SK-N-SH (cell line): Measurements from ENCODE around the gene ANGPTL4. TPM values are rescaled to one million over a fixed set of nuclear protein-coding genes. Genes with fewer than 3 reads are reported as not detected.

ENCODE experiments used
- CTCF ChIA-PET: fragments of 300-600, 350-600 bp; formaldehyde crosslinking; extraction: SDS; loops from one replicate; lab custom pipeline; 2021; lab: Yijun Ruan, JAX
- POLR2A ChIA-PET: fragments of 350-600 bp; sonication (Branson Sonifier 250); formaldehyde crosslinking; extraction: SDS; loops from one replicate; lab custom pipeline; 2020; ENCODE audit warnings: antibody characterized with exemption, inconsistent platforms; lab: Yijun Ruan, JAX
- DNase-seq: peaks from one replicate; pipeline ENCODE4 v3.0.0; 2012
- H2AFZ ChIP-seq: fragments of 200-600 bp; sonication (generic); 2 replicates; pipeline ENCODE4 v1.8.1; 2016; ENCODE audit warnings: antibody characterized with exemption, mild to moderate bottlenecking, low read depth
- H3F3A ChIP-seq: fragments of 200-600 bp; sonication (generic); replicated peaks from 2 replicates; pipeline ENCODE3; 2016; ENCODE audit warnings: antibody characterized with exemption, mild to moderate bottlenecking; ENCODE audit not compliant: insufficient read depth
- H3K27ac ChIP-seq, 2 experiments: fragments of 200-500 bp in 1 of 2; fragments of 200-600 bp in 1 of 2; sonication (Bioruptor generic) in 1 of 2; sonication (generic), shearing (Covaris generic) in 1 of 2; 2 replicates each; pipeline versions ENCODE4 v1.5.1 to v1.6.1; 2014 to 2016; ENCODE audit warnings: low read depth in 2 of 2, inconsistent platforms in 1 of 2, low read length in 1 of 2, mild to moderate bottlenecking in 1 of 2, mixed read lengths in 1 of 2
- H3K27me3 ChIP-seq: fragments of 200-600 bp; sonication (generic), shearing (Covaris generic); 2 replicates; pipeline ENCODE4 v1.6.1; 2016; ENCODE audit warnings: mixed run types; ENCODE audit not compliant: insufficient read depth
- H3K36me3 ChIP-seq, 2 experiments: fragments of 200-500 bp in 1 of 2; fragments of 200-600 bp in 1 of 2; sonication (Bioruptor generic) in 1 of 2; sonication (generic) in 1 of 2; replicated peaks in 1 of 2; 2 replicates each; pipeline versions ENCODE3 to v1.5.1; 2014 to 2016; ENCODE audit warnings: low read length in 1 of 2, mild to moderate bottlenecking in 1 of 2; ENCODE audit not compliant: insufficient read depth in 2 of 2, control insufficient read depth in 1 of 2
- H3K4me1 ChIP-seq, 2 experiments: fragments of 200-500 bp in 1 of 2; fragments of 200-600 bp in 1 of 2; sonication (Bioruptor generic) in 1 of 2; sonication (generic), shearing (Covaris generic) in 1 of 2; 2 replicates each; pipeline versions ENCODE4 v1.5.1 to v1.6.1; 2014 to 2016; ENCODE audit warnings: low read depth in 1 of 2, low read length in 1 of 2, mixed run types in 1 of 2; ENCODE audit not compliant: insufficient read depth in 2 of 2, control insufficient read depth in 1 of 2
- H3K4me2 ChIP-seq: fragments of 200-600 bp; sonication (generic), shearing (Covaris generic); 2 replicates; pipeline ENCODE4 v1.6.1; 2017; ENCODE audit warnings: mixed run types
- H3K4me3 ChIP-seq, 2 experiments: fragments of 200-500 bp in 1 of 2; fragments of 200-600 bp in 1 of 2; sonication (Bioruptor generic) in 1 of 2; sonication (generic), shearing (Covaris generic) in 1 of 2; 2 replicates each; pipeline versions ENCODE4 v1.5.1 to v1.8.1; 2014 to 2016; ENCODE audit warnings: low read depth in 2 of 2, inconsistent platforms in 1 of 2, low read length in 1 of 2, mild to moderate bottlenecking in 1 of 2, mixed read lengths in 1 of 2, moderate library complexity in 1 of 2
- H3K79me2 ChIP-seq: fragments of 200-600 bp; sonication (generic); 2 replicates; pipeline ENCODE4 v1.8.1; 2017; ENCODE audit warnings: mild to moderate bottlenecking; ENCODE audit not compliant: insufficient read depth
- H3K9ac ChIP-seq: fragments of 200-600 bp; sonication (generic); 2 replicates; pipeline ENCODE4 v1.6.1; 2017; ENCODE audit warnings: mixed run types
- H3K9me2 ChIP-seq: fragments of 200-600 bp; sonication (generic); 2 replicates; pipeline ENCODE4 v1.6.1; 2017; ENCODE audit warnings: mixed run types
- H3K9me3 ChIP-seq: fragments of 200-600 bp; sonication (generic); 2 replicates; pipeline ENCODE4 v1.6.1; 2017; ENCODE audit warnings: mixed run types, mild to moderate bottlenecking, moderate library complexity
- H4K20me1 ChIP-seq: fragments of 200-600 bp; sonication (generic); 2 replicates; pipeline ENCODE4 v1.6.1; 2017; ENCODE audit warnings: mild to moderate bottlenecking, mixed run types; ENCODE audit not compliant: insufficient read depth
- CHD2 ChIP-seq: fragments of 150-350 bp; IDR thresholded peaks from 2 replicates; pipeline ENCODE4 v1.6.1; 2018; ENCODE audit warnings: low read length; ENCODE audit not compliant: partially characterized antibody
- ELF1 ChIP-seq: IDR thresholded peaks from 2 replicates; pipeline ENCODE4 v1.4.0; 2012
- FOXM1 ChIP-seq: IDR thresholded peaks from 2 replicates; pipeline ENCODE4 v1.4.0; 2012; ENCODE audit warnings: low read depth, mild to moderate bottlenecking
- JUND ChIP-seq: IDR thresholded peaks from 2 replicates; pipeline ENCODE4 v1.4.0; 2012
- NFIC ChIP-seq: IDR thresholded peaks from 2 replicates; pipeline ENCODE4 v1.4.0; 2012; ENCODE audit warnings: borderline replicate concordance
- POLR2AphosphoS5 ChIP-seq: IDR thresholded peaks from 2 replicates; pipeline ENCODE4 v1.6.1; 2012; ENCODE audit warnings: low read depth, low read length
- RFX5 ChIP-seq: IDR thresholded peaks from 2 replicates; pipeline ENCODE4 v1.6.1; 2012; ENCODE audit warnings: mild to moderate bottlenecking, improper control_type of control experiment, low read length
- TAF1 ChIP-seq: IDR thresholded peaks from 2 replicates; pipeline ENCODE4 v1.6.1; 2012; ENCODE audit warnings: low read depth, mild to moderate bottlenecking, low read length, moderate library complexity, borderline replicate concordance
- WGBS: methylation state at CpG from one replicate; pipeline ENCODE4 v1.1.6; 2017; ENCODE audit warnings: low lambda C conversion rate; 5-methylcytosine and 5-hydroxymethylcytosine counted together
- polyA plus RNA-seq, 3 experiments: library from polyadenylated mRNA; depleted of rRNA; stranded (reverse); fragments of >200 nt; gene quantifications; 2 replicates each; pipeline ENCODE4 v1.2.3, GENCODE V29; 2012
- TF ChIP-seq, protein P1 (sequence below): IDR thresholded peaks from 2 replicates; pipeline ENCODE4 v1.6.1; 2012; ENCODE audit warnings: mild to moderate bottlenecking, low read depth, low read length, moderate library complexity

Gene ANGPTL4
- polyA plus RNA-seq, 1 of the 3 experiments (the other 2 are of a cell fraction): 62.5 TPM

DNA sequence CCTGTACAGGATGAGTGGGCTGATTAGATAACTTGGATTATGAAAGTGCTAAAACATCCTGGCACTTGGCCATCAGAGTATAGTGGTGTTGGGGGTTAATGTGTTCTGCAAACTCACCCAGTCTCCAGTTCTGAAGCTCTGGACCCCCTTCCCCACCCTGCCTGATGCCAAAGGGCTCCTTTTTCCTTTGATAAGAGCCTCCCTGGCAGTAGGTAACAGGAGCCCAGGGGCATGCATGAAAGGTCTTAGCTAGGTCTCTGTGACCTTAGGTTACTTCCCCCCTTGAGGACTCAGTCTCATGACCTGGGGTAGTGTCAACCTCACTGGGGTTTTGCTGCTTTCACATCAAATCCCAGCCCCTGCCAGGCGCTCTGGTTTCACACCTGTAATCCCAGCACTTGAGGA, 40.2 kb upstream of the ANGPTL4 start:
- no peak overlapping the region for H3K4me3 ChIP-seq
- no peak for DNase-seq
- peaks cover 7 to 15% of the 10 kb centered on the region in 2 experiments for H3K36me3 ChIP-seq
- peaks cover 14 to 16% of the 10 kb centered on the region in 2 experiments; a peak in 2 of 4 replicates for H3K4me1 ChIP-seq
- no peak overlapping the region for H3K27ac ChIP-seq
- POLR2A ChIA-PET: interaction anchor here (1.2 kb wide), 1 partner anchor 55 kb away, joined by 3 read pairs; no protein-coding TSS in a partner anchor
- peaks cover 10% of the 10 kb centered on the region for H3F3A ChIP-seq
- H3K9ac ChIP-seq: no peak overlapping the region
- H4K20me1 ChIP-seq: peaks cover 18% of the 10 kb centered on the region
- no peak overlapping the region for H2AFZ ChIP-seq
- H3K9me3 ChIP-seq: no peaks in the 10 kb centered on the region
- H3K4me2 ChIP-seq: no peak overlapping the region
- H3K79me2 ChIP-seq: peaks cover 47% of the 10 kb centered on the region
- H3K27me3 ChIP-seq: no peaks in the 10 kb centered on the region
- TF ChIP-seq FOXM1 (no peak), RFX5 (no peak), JUND (no peak), CHD2 (no peak), TAF1 (no peak), NFIC (no peak)
- TF ChIP-seq, protein P1, sequence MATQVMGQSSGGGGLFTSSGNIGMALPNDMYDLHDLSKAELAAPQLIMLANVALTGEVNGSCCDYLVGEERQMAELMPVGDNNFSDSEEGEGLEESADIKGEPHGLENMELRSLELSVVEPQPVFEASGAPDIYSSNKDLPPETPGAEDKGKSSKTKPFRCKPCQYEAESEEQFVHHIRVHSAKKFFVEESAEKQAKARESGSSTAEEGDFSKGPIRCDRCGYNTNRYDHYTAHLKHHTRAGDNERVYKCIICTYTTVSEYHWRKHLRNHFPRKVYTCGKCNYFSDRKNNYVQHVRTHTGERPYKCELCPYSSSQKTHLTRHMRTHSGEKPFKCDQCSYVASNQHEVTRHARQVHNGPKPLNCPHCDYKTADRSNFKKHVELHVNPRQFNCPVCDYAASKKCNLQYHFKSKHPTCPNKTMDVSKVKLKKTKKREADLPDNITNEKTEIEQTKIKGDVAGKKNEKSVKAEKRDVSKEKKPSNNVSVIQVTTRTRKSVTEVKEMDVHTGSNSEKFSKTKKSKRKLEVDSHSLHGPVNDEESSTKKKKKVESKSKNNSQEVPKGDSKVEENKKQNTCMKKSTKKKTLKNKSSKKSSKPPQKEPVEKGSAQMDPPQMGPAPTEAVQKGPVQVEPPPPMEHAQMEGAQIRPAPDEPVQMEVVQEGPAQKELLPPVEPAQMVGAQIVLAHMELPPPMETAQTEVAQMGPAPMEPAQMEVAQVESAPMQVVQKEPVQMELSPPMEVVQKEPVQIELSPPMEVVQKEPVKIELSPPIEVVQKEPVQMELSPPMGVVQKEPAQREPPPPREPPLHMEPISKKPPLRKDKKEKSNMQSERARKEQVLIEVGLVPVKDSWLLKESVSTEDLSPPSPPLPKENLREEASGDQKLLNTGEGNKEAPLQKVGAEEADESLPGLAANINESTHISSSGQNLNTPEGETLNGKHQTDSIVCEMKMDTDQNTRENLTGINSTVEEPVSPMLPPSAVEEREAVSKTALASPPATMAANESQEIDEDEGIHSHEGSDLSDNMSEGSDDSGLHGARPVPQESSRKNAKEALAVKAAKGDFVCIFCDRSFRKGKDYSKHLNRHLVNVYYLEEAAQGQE: no peak
- CTCF ChIA-PET: interaction anchor here (0.7 to 1.8 kb wide), 4 partner anchors 12 to 54 kb away, joined by 3 to 6 read pairs (median 4); no protein-coding TSS in a partner anchor
- H3K9me2 ChIP-seq: no peaks in the 10 kb centered on the region
- 100% methylated on average over 1 of the region's 1 CpG for WGBS

DNA sequence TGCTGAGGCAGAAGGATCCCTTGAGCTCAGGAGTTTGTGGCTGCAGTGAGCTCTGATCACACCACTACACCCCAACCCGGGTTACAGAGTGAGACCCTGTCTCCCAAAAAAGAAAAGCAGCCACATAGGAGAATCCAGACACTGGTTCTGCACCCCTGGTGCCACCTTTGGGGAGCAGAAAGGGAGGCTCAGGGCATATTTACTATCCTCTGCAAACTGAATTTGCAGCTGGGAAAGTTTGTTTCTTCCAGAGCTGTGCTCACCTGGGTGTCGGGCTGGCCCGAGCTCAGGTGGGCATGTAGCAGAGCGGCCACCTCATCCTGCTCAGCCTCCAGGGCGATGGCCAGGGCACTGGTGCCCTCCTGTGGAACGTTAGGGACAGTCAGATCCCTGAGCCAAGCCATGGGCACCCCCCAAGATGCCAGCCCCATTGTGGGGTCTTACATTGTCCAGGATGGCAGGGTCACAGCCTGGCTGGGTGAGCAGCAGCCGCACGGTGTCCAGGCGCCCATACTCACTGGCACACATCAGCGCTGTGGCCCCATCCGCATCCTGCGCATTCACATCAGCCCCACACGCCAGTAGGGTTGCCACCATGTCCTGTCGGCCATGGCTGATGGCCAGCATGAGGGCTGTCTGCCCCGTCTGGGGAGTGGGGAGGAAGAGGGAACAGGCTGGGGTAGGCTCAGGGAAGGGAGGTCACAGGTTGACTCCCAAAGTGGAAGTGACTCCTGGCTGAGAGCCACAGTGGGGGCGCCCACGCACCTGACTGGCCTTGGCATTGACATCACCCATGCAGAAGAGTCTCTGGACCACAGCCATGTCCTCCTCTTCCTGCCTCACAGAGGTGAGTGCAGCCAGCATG, 39.5 kb upstream of the ANGPTL4 start:
- TF ChIP-seq POLR2AphosphoS5 (peak; percentile 53; the same call in 1 of the 2 replicates), ELF1 (no peak)
- ChIA-PET CTCF (interaction anchor here (0.7 to 1.8 kb wide), 4 partner anchors 11 to 55 kb away, joined by 3 to 6 read pairs (median 4); no protein-coding TSS in a partner anchor), POLR2A (no interaction called here)
- no peak overlapping the region for H3K4me3 ChIP-seq
- H3K4me2 ChIP-seq: no peak overlapping the region
- no peak for DNase-seq
- H3K79me2 ChIP-seq: peaks cover 41% of the 10 kb centered on the region
- H3K4me1 ChIP-seq: peaks cover 14 to 16% of the 10 kb centered on the region in 2 experiments; a peak in 2 of 4 replicates
- no peak overlapping the region for H2AFZ ChIP-seq
- no peaks in the 10 kb centered on the region for H3K27me3 ChIP-seq
- no peak overlapping the region for H3K27ac ChIP-seq
- H3K9ac ChIP-seq: no peak overlapping the region
- 91% methylated on average over 14 of the region's 17 CpGs for WGBS
- no peaks in the 10 kb centered on the region for H3K9me3 ChIP-seq
- no peaks in the 10 kb centered on the region for H3K9me2 ChIP-seq
- peaks cover 8% of the 10 kb centered on the region for H3F3A ChIP-seq
- H3K36me3 ChIP-seq: peaks cover 7 to 15% of the 10 kb centered on the region in 2 experiments
- H4K20me1 ChIP-seq: peaks cover 18% of the 10 kb centered on the region
